GM10266 (cell line): Measurements from ENCODE around the gene E2F2.
"Not testable (repeated sequence)": the region's sequence is repeated elsewhere in the genome, so short reads cannot be mapped to it uniquely, and the experiment has no call there.

Source experiments
- DNase-seq: peaks from one replicate; pipeline ENCODE4 v3.0.0; 2012; ENCODE audit errors: extremely low spot score
- TF ChIP-seq, protein P1 (sequence below): IDR thresholded peaks from 2 replicates; pipeline ENCODE4 v1.5.1; 2012; ENCODE audit warnings: mild to moderate bottlenecking, low read depth; ENCODE audit not compliant: control insufficient read depth, insufficient read depth; ENCODE audit errors: missing control alignments

Gene E2F2

GRCh38 chr1:23515905-23516304, 15.1 kb downstream of the E2F2 start:
- TF ChIP-seq, protein P1, sequence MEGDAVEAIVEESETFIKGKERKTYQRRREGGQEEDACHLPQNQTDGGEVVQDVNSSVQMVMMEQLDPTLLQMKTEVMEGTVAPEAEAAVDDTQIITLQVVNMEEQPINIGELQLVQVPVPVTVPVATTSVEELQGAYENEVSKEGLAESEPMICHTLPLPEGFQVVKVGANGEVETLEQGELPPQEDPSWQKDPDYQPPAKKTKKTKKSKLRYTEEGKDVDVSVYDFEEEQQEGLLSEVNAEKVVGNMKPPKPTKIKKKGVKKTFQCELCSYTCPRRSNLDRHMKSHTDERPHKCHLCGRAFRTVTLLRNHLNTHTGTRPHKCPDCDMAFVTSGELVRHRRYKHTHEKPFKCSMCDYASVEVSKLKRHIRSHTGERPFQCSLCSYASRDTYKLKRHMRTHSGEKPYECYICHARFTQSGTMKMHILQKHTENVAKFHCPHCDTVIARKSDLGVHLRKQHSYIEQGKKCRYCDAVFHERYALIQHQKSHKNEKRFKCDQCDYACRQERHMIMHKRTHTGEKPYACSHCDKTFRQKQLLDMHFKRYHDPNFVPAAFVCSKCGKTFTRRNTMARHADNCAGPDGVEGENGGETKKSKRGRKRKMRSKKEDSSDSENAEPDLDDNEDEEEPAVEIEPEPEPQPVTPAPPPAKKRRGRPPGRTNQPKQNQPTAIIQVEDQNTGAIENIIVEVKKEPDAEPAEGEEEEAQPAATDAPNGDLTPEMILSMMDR, result no peak
- no peak for DNase-seq

DNA sequence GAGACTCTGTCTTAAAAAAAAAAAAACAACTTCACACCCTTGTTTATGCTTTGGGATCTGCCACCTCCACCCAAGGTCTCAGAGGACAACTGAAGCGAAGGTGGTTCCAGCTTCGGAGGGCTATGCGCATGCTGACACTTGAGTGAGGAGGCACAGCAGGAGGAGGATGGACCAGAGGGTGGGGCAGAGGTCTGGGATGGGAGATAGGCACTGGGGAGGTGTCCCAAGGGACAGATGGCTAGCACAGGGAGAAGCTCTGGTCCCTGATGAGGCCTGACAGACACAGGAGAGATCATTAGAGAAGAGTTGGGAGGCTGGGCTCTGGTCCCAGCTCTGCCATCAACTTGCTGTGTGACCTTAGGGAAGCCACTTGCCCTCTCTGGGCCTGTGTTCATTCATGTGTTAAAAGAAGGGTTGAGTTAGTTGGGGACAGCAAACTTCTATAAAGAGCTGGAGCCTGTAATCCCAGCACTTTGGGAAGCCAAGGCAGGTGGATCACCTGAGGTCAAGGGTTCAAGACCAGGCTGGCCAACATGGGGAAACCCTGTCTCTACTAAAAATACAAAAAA, 16.8 kb downstream of the E2F2 start:
- DNase-seq, result no peak
- TF ChIP-seq, protein P1, result no peak

GRCh38 chr1:23509896-23510295, 21.1 kb downstream of the E2F2 start:
- TF ChIP-seq, protein P1, result no peak
- no peak for DNase-seq

DNA sequence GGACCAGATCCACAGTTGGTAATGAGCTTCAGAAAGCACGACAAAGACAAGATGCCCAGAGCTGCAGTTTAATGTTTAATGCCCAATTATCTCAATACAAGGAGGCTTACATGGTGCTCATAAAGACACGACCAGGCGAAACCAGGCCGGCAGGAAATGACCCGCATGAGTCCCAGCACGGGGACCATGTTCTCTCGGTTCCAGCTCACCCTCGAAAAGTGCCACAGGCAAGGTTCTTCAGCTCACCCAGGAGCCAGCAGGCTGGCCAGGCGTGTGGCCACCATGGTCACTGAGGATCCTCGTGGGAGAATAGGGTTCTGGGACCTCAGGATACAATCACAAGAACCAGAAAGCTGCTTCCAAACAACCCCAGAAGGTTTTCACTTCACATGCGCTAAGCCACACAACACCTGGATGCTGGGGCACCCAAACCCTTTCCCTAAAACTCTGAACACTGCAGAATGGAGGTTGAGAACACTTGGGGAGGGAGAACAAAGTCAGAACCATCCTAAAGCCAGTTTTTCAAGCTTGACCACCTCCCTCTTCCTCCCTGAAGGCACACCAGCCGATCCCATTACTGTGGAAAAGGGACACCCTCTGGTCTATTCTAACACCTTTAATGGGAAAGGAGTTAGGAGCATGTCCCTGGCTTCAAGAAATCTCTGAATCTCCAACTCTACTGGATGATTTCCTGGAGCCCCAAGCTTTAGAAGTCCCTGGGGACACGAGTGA, 24.5 kb downstream of the E2F2 start:
- no peak for DNase-seq
- TF ChIP-seq, protein P1, result no peak

DNA sequence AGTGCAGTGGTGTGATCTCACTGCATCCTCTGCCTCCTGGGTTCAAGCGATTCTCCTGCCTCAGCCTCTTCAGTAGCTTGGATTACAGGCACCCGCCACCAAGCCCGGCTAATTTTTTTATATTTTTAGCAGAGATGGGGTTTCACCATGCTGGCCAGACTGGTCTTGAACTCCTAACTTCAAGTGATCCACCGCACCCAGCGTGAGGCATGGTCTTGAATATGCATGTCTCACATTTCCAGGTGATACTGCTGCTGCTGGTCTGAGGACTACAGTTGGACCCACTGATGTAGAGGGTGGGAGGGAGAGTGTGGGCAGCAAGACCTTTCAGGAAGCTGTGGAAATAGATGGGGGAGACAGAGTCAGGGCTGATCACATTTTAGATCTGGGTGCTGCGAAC, 25.2 kb downstream of the E2F2 start:
- DNase-seq, result no peak
- TF ChIP-seq, protein P1, result no peak

DNA sequence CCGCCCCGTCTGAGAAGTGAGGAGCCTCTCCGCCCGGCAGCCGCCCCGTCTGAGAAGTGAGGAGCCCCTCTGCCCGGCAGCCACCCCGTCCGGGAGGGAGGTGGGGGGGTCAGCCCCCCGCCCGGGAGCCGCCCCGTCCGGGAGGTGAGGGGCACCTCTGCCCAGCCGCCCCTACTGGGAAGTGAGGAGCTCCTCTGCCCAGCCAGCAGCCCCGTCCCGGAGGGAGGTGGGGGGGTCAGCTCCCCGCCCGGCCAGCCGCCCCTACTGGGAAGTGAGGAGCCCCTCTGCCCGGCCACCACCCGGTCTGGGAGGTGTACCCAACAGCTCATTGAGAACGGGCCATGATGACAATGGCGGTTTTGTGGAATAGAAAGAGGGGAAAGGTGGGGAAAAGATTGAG, 26.9 kb downstream of the E2F2 start:
- DNase-seq, result not testable (repeated sequence)

- DNase-seq, result no peak
- TF ChIP-seq, protein P1, result no peak
These were observed 28.1 kb downstream of the E2F2 start for GRCh38 chr1:23502951-23503350.

GRCh38 chr1:23500466-23500865, 30.6 kb downstream of the E2F2 start:
- TF ChIP-seq, protein P1, result no peak
- no peak for DNase-seq
